Stomach (tissue), 9 donors: Measurements from ENCODE around the gene GALNS. TPM values are rescaled to one million over a fixed set of nuclear protein-coding genes. Genes with fewer than 3 reads are reported as not detected.

ENCODE experiments used
- DNase-seq, 2 donors: peaks; one replicate each; pipeline versions ENCODE4 v3.0.0 to v3.0.0-alpha.2; 2013 to 2019
- H3K27ac ChIP-seq, 5 donors: fragments of 200-600 bp in 4 of 5; sonication (generic) in 4 of 5; one replicate each; pipeline ENCODE4 v1.5.1; 2013 to 2019; ENCODE audit warnings: mild to moderate bottlenecking in 1 of 5, moderate library complexity in 1 of 5
- H3K27me3 ChIP-seq, 3 donors: fragments of 200-600 bp; sonication (generic); one replicate each; pipeline ENCODE4 v1.5.1; 2017 to 2019; ENCODE audit warnings: mixed run types in 1 of 3
- H3K36me3 ChIP-seq, 4 donors: fragments of 200-600 bp; sonication (generic); 1 replicate in 3 of 4; 2 replicates in 1 of 4; pipeline ENCODE4 v1.5.1; 2016 to 2019
- H3K4me1 ChIP-seq, 4 donors: fragments of 200-600 bp; sonication (generic); one replicate each; pipeline ENCODE4 v1.5.1; 2016 to 2019
- H3K4me3 ChIP-seq, 4 donors: fragments of 200-600 bp; sonication (generic) in 3 of 4; one replicate each; pipeline ENCODE4 v1.5.1; 2016 to 2019; ENCODE audit warnings: mild to moderate bottlenecking in 1 of 4
- H3K9me3 ChIP-seq, 4 donors: fragments of 200-600 bp; sonication (generic); one replicate each; pipeline ENCODE4 v1.5.1; 2016 to 2019
- EP300 ChIP-seq: sonication (generic); formaldehyde crosslinking; IDR thresholded peaks from one replicate; pipeline ENCODE4 v1.6.1; 2017; ENCODE audit warnings: antibody characterized with exemption
- POLR2A ChIP-seq, 4 donors: fragments of 450-650 bp; IDR thresholded peaks; one replicate each; pipeline ENCODE4 v1.6.1; 2016; ENCODE audit warnings: antibody characterized with exemption in 4 of 4, control low read depth in 2 of 4, mild to moderate bottlenecking in 1 of 4, moderate library complexity in 1 of 4
- POLR2AphosphoS5 ChIP-seq, 3 donors: sonication (generic); formaldehyde crosslinking; IDR thresholded peaks; one replicate each; pipeline ENCODE4 v1.6.1; 2016; ENCODE audit warnings: antibody characterized with exemption in 3 of 3
- WGBS, 5 donors: extraction: QIAGEN DNeasy Blood & Tissue Kit in 3 of 5; methylation state at CpG; one replicate each; pipeline versions ENCODE4 v1.1.5 to v1.1.7; 2013 to 2018; 5-methylcytosine and 5-hydroxymethylcytosine counted together
- intact Hi-C: fragments of 100-400 bp; cut with DNase I; formaldehyde crosslinking; loops from one replicate; pipeline ENCODE4 v1.15.1; 2023; ENCODE audit warnings: low total_unique reads
- polyA plus RNA-seq, 3 donors: library from polyadenylated mRNA; stranded (reverse); fragments of 200-250 nt; gene quantifications; one replicate each; pipeline ENCODE4 v1.2.3, GENCODE V29; 2013
- total RNA-seq, 5 donors: library from RNA; depleted of rRNA; stranded (reverse); fragments of >200 nt; gene quantifications; one replicate each; pipeline versions ENCODE4 v1.1.0 to v1.2.3, GENCODE V29; 2014 to 2016
- TF ChIP-seq, protein P1 (sequence below), 7 experiments: fragments of 450-650 bp in 4 of 7; fragments of 200-600 bp in 3 of 7; sonication (generic) in 3 of 7; IDR thresholded peaks; one replicate each; pipeline ENCODE4 v1.5.1; 2016 to 2019; ENCODE audit warnings: antibody characterized with exemption in 7 of 7, control low read depth in 2 of 7, mild to moderate bottlenecking in 1 of 7
- donor health status: healthy with polysubstance abuse.
- donor health status: Bipolar disorder and iron deficiency.
- donor health status: healthy.

GALNS gene
- total and polyA plus RNA-seq, 8 donors, result 8.6 to 110 (median 28.2) TPM

DNA sequence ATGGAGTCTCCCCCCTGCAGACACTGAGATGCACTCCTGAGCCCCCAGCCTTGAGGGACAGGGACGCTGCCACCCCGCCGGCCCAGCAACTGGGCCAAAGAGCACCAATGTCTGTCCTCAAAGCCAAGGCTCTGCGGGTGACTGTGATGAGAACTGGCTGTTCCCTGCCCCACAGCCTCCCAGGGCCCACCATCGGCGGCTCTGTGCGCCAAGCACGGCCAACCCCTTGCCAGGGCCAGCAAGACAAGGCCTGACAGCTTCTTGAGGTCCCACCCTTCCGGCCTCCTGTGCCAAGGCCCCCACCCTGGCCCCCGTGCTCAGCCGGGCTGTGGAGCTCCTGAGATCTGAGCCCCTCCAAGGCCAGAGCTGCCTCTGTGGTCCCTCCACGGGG, 43.9 kb upstream of the GALNS start:
- TF ChIP-seq EP300 (no peak), POLR2A (IDR thresholded peaks at IDR 0.05) (no peak), POLR2AphosphoS5 (IDR thresholded peaks at IDR 0.05) (no peak)
- TF ChIP-seq, protein P1, sequence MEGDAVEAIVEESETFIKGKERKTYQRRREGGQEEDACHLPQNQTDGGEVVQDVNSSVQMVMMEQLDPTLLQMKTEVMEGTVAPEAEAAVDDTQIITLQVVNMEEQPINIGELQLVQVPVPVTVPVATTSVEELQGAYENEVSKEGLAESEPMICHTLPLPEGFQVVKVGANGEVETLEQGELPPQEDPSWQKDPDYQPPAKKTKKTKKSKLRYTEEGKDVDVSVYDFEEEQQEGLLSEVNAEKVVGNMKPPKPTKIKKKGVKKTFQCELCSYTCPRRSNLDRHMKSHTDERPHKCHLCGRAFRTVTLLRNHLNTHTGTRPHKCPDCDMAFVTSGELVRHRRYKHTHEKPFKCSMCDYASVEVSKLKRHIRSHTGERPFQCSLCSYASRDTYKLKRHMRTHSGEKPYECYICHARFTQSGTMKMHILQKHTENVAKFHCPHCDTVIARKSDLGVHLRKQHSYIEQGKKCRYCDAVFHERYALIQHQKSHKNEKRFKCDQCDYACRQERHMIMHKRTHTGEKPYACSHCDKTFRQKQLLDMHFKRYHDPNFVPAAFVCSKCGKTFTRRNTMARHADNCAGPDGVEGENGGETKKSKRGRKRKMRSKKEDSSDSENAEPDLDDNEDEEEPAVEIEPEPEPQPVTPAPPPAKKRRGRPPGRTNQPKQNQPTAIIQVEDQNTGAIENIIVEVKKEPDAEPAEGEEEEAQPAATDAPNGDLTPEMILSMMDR (IDR thresholded peaks at IDR 0.05), result no peak
- Histone ChIP-seq H3K36me3 (peaks cover 0 to 35% (median 32%) of the 10 kb centered on the region in 4 donors), H3K27me3 (no peaks in the 10 kb centered on the region), H3K9me3 (no peaks in the 10 kb centered on the region), H3K27ac (no peak overlapping the region), H3K4me1 (peaks cover 0 to 6% (median 0%) of the 10 kb centered on the region in 4 donors), H3K4me3 (no peak overlapping the region)
- intact Hi-C loops, result no loop called here
- no peak for DNase-seq
- 78 to 95% (median 89%) methylated on average over 7 to 12 of the region's 12 CpGs for WGBS, 5 donors

DNA sequence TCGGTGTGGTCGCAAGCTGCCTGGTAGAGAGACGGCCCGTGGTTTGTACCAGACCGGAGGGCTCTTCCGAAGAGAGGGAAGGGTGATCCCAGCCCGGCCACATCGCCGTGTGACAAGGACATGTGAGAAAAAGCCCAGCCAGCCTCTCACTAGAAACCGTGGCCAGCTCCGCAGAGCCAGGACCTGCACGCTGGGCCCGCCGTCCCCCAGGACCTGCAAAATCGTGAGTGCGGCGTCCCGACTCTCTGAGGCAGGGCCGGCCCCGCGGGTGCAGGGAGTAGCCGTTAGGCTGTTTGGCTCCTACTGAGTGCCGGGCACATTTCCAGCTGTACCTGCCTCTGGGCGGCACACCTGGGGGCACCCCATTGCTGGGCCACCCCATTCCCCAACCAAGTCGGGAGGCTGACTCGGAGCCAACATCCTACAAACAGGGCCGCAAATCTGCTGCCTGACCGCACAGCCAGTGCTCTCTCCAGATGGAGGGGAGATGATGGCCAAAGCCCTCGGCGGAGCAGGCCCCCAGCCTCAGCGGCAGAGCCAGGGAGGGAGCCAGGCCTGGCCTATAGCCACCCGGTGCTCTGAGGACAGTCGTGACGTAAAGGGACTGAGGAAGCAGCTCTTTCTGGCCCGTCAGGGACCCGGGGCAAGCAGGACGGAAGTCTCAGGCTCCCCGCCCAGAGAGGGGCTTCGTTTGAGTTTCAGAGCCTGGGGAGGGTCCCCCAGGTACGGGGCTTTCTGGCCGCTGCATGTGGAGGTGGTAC, 43.3 kb upstream of the GALNS start:
- 87 to 91% (median 87%) methylated on average over 25 to 41 of the region's 41 CpGs for WGBS, 5 donors
- Histone ChIP-seq H3K9me3 (no peaks in the 10 kb centered on the region), H3K36me3 (peaks cover 0 to 35% (median 32%) of the 10 kb centered on the region in 4 donors), H3K27ac (no peak overlapping the region), H3K4me3 (no peak overlapping the region), H3K27me3 (no peaks in the 10 kb centered on the region), H3K4me1 (no peaks in the 10 kb centered on the region)
- TF ChIP-seq, protein P1 (IDR thresholded peaks at IDR 0.05), result no peak
- no peak for TF ChIP-seq EP300
- no peak for TF ChIP-seq POLR2AphosphoS5 (IDR thresholded peaks at IDR 0.05)
- no peak for TF ChIP-seq POLR2A (IDR thresholded peaks at IDR 0.05)
- no peak for DNase-seq
- intact Hi-C loops, result no loop called here

DNA sequence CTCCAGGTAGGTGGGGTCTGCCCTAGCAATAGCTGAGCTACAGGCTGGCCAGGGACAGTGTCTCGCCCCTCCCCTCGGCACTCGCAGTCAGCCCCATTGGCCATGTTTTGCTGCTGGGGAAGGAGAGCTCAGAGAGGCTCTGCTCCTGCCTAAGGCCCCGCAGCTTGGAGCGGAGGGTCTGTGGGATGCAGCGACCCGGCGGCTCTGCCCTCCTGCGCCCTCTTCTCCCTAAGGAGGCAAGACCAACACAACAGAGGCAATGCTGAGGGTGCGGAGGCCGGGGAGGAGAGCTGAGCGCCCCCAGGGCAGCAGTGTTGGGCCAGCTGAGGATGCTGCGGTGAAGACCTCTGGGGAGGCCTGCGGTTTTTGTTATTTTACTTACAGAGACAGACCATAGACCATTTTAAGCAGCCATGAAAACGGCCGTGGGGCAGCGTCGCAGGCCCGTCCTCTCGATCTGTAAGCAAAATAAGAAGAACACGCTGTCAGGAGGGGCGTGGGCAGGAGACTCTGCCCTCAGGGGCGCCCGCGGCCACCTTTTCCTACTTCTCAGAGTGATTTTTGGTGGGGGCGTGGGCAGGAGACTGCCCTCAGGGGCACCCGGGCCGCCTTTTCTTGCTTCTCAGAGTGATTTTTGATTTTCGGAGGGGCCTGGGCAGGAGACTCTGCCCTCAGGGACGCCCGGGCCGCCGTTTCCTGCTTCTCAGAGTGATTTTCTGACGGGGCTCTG, 41.1 kb upstream of the GALNS start:
- no peak for TF ChIP-seq POLR2AphosphoS5 (IDR thresholded peaks at IDR 0.05)
- Histone ChIP-seq H3K36me3 (peaks cover 0 to 35% (median 32%) of the 10 kb centered on the region in 4 donors), H3K27ac (no peak overlapping the region), H3K27me3 (no peaks in the 10 kb centered on the region), H3K4me3 (no peak overlapping the region), H3K9me3 (no peaks in the 10 kb centered on the region), H3K4me1 (no peaks in the 10 kb centered on the region)
- DNase-seq, result no peak
- WGBS, 5 donors, result 86 to 92% (median 90%) methylated on average over 33 to 34 of the region's 34 CpGs
- intact Hi-C loops, result no loop called here

DNA sequence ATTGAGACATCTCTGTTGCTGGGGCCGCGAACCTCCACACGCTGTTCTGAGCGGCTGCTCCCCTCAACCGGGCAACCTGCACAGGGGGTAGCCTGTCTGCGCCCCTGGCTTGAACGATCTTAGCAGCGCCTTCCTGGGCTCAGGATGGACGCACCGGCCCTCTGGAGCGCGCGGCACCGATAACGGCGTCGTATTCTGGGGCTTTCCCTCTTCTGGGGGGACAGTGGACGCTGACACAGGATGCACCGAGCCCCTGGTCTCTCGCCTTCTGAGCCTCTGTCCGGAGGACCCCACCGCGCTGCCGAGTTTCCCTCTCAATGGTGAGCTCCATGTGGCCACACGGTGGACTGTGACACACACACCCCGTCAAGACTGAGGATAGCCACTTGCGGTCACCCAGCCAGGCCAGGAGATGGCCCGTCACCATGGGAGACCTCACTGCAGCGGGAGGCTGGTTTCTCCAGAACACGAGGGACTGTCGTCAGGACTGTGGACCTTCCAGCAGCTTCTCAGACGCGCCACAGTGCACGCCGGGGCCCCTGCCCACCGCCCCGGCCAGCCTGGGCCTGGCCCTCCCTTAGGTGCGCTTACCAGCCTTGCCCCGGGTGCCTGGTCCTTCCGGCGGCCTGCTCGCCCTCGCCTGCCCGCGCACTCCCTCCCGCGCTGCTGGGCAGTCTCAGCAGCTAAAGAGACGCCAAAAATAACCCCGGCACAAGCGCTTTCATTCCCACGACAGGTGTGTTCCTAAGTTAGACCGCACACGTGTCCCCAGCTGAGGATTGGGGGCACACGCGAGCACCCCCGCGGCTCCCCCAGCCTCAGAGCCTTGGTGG, 39.7 kb upstream of the GALNS start:
- no peak overlapping the region for H3K4me3 ChIP-seq
- intact Hi-C loops, result no loop called here
- TF ChIP-seq POLR2A (IDR thresholded peaks at IDR 0.05), result no peak
- TF ChIP-seq POLR2AphosphoS5 (IDR thresholded peaks at IDR 0.05), result no peak
- no peak for TF ChIP-seq EP300
- TF ChIP-seq, protein P1 (IDR thresholded peaks at IDR 0.05), result no peak
- H3K36me3 ChIP-seq, result peaks cover 0 to 44% (median 40%) of the 10 kb centered on the region in 4 donors
- H3K27me3 ChIP-seq, result no peaks in the 10 kb centered on the region
- no peaks in the 10 kb centered on the region for H3K9me3 ChIP-seq
- H3K4me1 ChIP-seq, result no peaks in the 10 kb centered on the region
- 89 to 93% (median 91%) methylated on average over 51 to 57 of the region's 57 CpGs for WGBS, 5 donors
- H3K27ac ChIP-seq, result no peak overlapping the region
- no peak for DNase-seq
